Lower lobe of right lung (tissue), 2 donors: ENCODE measurements around the gene ANP32B. TPM values are rescaled to one million over a fixed set of nuclear protein-coding genes. Genes with fewer than 3 reads are reported as not detected.
A peak's percentile ranks its signal among the peaks of the same experiment; 100 is the strongest.
"Not testable (repeated sequence)": the region's sequence is repeated elsewhere in the genome, so short reads cannot be mapped to it uniquely, and the experiment has no call there.

Experiments used
- ATAC-seq, 2 donors: fragments of 200-7000 bp; cut with Tn5 transposase; one replicate each; pipeline ENCODE4 v1.9.1; 2020 to 2022; ENCODE audit warnings: mild to moderate bottlenecking in 2 of 2, moderate library complexity in 2 of 2
- DNase-seq: peaks from one replicate; pipeline ENCODE4 v3.0.0-alpha.2; 2020
- H3K27ac ChIP-seq: fragments of 200-600 bp; one replicate; pipeline ENCODE4 v1.8.0; 2022
- H3K27me3 ChIP-seq: fragments of 200-600 bp; one replicate; pipeline ENCODE4 v1.8.0; 2022; ENCODE audit warnings: low read depth
- H3K36me3 ChIP-seq: fragments of 200-600 bp; one replicate; pipeline ENCODE4 v1.8.0; 2022; ENCODE audit warnings: mild to moderate bottlenecking
- H3K4me1 ChIP-seq: fragments of 200-600 bp; one replicate; pipeline ENCODE4 v1.8.0; 2022
- H3K4me3 ChIP-seq: fragments of 200-600 bp; one replicate; pipeline ENCODE4 v1.8.0; 2022; ENCODE audit warnings: mild to moderate bottlenecking
- H3K9me3 ChIP-seq: fragments of 200-600 bp; one replicate; pipeline ENCODE4 v1.8.0; 2022
- intact Hi-C: fragments of 100-400 bp; cut with DNase I; formaldehyde crosslinking; loops from one replicate; pipeline ENCODE4 v1.11.0; 2022
- total RNA-seq: library from RNA; stranded (reverse); fragmentation: NEBNext Ultra II Directional; extraction: Animal tissue kit (Norgen Biotek cat#: 25700); gene quantifications from one replicate; pipeline ENCODE4 v1.2.1, GENCODE V29; 2021
- TF ChIP-seq, protein P1 (sequence below): fragments of 200-600 bp; IDR thresholded peaks from one replicate; pipeline ENCODE4 v1.8.0; 2022; ENCODE audit warnings: antibody characterized with exemption, mild to moderate bottlenecking
- donor health status: DM: no; HTN: yes; CAD: no; lungs with severe emphysema.

Gene ANP32B
- total RNA-seq, 1 donor from 2014 or later: 120 TPM

DNA sequence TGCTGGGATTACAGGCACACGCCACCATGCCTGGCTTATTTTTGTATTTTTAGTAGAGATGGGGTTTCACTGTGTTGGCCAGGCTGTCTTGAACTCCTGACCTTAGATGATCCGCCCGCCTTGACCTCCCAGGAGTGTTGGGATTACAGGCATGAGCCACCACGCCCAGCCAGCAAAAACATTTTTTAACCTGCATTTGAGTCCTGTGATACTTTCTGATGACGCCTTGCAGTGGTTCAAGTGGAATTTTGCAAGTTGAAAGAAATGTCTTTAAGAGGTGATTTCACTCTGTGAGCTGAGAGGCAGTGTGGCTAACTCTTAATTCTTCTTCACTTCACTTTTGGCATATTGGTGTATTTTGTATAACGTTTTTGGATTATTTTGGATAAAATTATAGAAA is 9.1 kb downstream of the ANP32B start:
- TF ChIP-seq, protein P1, sequence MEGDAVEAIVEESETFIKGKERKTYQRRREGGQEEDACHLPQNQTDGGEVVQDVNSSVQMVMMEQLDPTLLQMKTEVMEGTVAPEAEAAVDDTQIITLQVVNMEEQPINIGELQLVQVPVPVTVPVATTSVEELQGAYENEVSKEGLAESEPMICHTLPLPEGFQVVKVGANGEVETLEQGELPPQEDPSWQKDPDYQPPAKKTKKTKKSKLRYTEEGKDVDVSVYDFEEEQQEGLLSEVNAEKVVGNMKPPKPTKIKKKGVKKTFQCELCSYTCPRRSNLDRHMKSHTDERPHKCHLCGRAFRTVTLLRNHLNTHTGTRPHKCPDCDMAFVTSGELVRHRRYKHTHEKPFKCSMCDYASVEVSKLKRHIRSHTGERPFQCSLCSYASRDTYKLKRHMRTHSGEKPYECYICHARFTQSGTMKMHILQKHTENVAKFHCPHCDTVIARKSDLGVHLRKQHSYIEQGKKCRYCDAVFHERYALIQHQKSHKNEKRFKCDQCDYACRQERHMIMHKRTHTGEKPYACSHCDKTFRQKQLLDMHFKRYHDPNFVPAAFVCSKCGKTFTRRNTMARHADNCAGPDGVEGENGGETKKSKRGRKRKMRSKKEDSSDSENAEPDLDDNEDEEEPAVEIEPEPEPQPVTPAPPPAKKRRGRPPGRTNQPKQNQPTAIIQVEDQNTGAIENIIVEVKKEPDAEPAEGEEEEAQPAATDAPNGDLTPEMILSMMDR: no peak
- peaks cover 48% of the 10 kb centered on the region for H3K4me1 ChIP-seq
- intact Hi-C loops: no loop called here
- H3K27ac ChIP-seq: no peak overlapping the region
- ATAC-seq (peak; percentile 52 to 80), DNase-seq (no peak)
- no peak overlapping the region for H3K4me3 ChIP-seq
- H3K36me3 ChIP-seq: peaks cover 26% of the 10 kb centered on the region
- H3K9me3 ChIP-seq: no peaks in the 10 kb centered on the region
- no peaks in the 10 kb centered on the region for H3K27me3 ChIP-seq

DNA sequence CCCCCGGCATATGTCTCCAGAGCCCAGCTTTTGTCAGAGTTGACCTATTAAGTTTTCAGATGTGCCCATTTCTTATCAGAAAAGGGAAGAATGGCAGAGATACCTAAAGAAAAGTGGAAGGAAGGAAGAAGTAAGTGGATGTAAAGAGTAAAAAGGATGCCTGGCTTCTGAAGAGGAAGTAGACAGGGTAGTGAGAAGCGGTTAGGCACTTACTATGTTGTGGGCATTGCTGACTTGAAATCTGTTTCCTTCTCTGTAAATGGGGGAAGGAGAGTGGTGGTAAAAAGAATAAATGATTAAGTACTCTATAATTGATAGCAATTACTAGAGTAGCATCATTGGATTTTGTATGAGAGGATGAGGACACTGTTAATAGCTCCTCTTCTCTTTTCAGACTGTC is 9.9 kb downstream of the ANP32B start:
- no peak overlapping the region for H3K4me3 ChIP-seq
- no peaks in the 10 kb centered on the region for H3K9me3 ChIP-seq
- peaks cover 48% of the 10 kb centered on the region for H3K4me1 ChIP-seq
- TF ChIP-seq, protein P1: no peak
- DNase-seq (no peak), ATAC-seq (no peak)
- H3K36me3 ChIP-seq: peaks cover 34% of the 10 kb centered on the region
- no peaks in the 10 kb centered on the region for H3K27me3 ChIP-seq
- no peak overlapping the region for H3K27ac ChIP-seq
- intact Hi-C loops: no loop called here

DNA sequence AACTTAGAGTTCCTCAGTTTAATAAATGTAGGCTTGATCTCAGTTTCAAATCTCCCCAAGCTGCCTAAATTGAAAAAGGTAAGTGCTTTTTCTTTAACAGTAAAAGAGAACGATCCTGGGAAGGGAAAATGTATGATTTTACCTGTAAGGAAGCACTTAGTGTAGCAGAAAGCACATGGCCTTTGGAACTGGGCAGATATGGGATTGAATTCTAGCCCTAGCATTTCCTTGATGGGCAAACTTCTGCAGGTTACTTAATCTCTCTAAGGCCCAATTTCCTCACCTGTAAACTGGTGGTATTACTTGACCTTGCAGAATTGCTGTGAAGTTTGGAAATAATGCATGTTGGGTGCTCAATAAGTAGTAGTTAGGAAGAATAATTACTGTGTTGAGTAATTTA is 11.6 kb downstream of the ANP32B start:
- DNase-seq (no peak), ATAC-seq (no peak)
- intact Hi-C loops: no loop called here
- Histone ChIP-seq H3K4me3 (no peak overlapping the region), H3K36me3 (peaks cover 48% of the 10 kb centered on the region), H3K9me3 (no peaks in the 10 kb centered on the region), H3K27ac (no peak overlapping the region), H3K27me3 (no peaks in the 10 kb centered on the region), H3K4me1 (peaks cover 39% of the 10 kb centered on the region)
- TF ChIP-seq, protein P1: no peak

DNA sequence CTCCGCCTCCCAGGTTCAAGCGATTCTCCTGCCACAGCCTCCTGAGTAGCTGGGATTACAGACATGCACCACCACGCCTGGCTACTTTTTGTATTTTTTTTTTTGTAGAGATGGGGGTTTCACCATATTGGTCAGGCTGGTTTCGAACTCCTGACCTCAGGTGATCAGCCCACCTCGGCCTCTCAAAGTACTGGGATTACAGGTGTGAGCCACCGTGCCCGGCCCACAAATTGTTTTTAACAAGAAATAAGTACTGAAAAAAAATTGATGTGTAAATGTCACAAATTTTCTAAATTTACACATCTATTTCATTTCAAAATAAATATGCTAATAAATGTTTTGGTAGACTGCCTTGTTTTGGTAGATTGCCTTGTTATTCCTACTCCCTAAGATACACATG is 13.5 kb downstream of the ANP32B start:
- DNase-seq, H3K27me3 ChIP-seq, ATAC-seq, intact Hi-C loops, H3K27ac ChIP-seq, H3K4me3 ChIP-seq, H3K9me3 ChIP-seq: not testable (repeated sequence)
- H3K4me1 ChIP-seq: peaks cover 23% of the 10 kb centered on the region
- H3K36me3 ChIP-seq: peaks cover 65% of the 10 kb centered on the region

DNA sequence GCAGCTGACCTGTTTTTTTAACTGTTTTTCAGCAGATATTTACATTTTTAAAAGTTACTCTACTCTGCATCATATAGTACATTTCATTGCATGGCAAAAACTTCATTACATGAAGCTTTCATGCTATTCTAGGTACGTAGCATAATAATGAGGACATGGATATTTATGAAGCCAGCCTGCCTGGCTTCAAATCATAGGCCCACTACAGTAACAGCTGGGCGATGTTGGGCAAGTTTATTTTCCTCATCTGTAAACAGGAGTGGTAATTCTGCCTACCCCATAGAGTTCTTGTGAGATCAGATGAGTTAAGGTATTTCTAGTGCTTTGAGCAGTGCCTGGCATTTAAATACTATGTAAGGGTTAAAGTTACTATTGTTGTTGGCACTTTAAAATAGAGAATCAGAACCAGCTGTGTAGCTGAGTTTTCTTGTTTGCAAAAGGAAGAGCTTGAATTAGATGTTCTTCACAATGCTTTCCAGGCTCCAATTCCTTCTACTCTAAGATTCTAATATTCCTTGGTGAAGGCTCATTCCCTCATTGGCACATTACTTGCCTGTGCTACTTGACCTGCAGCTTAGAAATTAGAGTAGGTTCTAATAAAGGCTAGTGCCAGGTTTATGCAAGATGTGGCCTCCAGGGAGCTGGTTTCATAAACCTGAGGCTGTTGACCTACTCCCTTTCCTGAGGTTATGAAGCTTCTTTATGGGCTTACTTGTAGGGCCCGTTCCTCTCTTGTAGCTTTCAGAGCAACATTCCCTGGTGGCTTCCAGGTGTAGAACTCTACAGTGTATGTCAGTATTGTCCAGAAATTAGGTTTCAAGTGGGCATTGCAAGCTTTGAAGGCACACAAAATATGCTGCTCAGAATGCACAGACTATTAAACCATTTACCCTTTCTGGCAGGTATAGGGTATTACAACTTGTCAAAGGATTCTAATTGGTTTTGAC is 14.5 kb downstream of the ANP32B start:
- intact Hi-C loops: no loop called here
- H3K9me3 ChIP-seq: no peaks in the 10 kb centered on the region
- H3K4me1 ChIP-seq: peaks cover 19% of the 10 kb centered on the region
- peaks cover 74% of the 10 kb centered on the region for H3K36me3 ChIP-seq
- no peaks in the 10 kb centered on the region for H3K27me3 ChIP-seq
- TF ChIP-seq, protein P1: no peak
- H3K27ac ChIP-seq: no peak overlapping the region
- ATAC-seq: no peak
- no peak overlapping the region for H3K4me3 ChIP-seq
- DNase-seq: no peak

DNA sequence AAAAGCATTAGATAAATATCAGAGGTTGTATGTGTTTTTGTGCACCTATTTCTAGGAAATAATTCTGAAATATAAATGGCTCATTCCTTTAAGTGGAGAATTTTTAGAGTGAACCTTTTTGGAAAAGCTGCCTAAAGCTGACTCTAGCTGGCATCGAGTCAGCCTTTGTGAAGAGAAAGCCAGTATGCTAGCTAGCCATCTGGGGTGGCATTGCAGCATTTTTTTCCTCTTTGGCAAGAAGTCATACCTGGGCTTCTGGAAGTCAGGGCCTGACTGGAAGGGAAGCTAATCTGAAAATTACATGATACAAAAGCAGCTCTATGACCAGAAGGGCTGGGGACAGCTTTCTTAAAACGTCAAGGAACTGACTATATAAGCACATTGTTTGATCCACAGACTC is 19.7 kb downstream of the ANP32B start:
- Histone ChIP-seq H3K27me3 (no peaks in the 10 kb centered on the region), H3K27ac (no peak overlapping the region), H3K4me3 (no peak overlapping the region), H3K4me1 (peaks cover 12% of the 10 kb centered on the region), H3K36me3 (peaks cover 93% of the 10 kb centered on the region), H3K9me3 (no peaks in the 10 kb centered on the region)
- ATAC-seq (no peak), DNase-seq (no peak)
- TF ChIP-seq, protein P1: no peak
- intact Hi-C loops: no loop called here
